AG08395 (cell line): ENCODE data around the gene MAGI1.

Source experiments
- DNase-seq: peaks from one replicate; pipeline ENCODE4 v3.0.0; 2012; ENCODE audit warnings: mixed read lengths, low spot score

The MAGI1 gene

GRCh38 chr3:65971293-65972252 is 67.1 kb downstream of the MAGI1 start:
- peak; percentile 10 for DNase-seq

GRCh38 chr3:65968996-65969395 is 69.7 kb downstream of the MAGI1 start:
- no peak for DNase-seq

DNA sequence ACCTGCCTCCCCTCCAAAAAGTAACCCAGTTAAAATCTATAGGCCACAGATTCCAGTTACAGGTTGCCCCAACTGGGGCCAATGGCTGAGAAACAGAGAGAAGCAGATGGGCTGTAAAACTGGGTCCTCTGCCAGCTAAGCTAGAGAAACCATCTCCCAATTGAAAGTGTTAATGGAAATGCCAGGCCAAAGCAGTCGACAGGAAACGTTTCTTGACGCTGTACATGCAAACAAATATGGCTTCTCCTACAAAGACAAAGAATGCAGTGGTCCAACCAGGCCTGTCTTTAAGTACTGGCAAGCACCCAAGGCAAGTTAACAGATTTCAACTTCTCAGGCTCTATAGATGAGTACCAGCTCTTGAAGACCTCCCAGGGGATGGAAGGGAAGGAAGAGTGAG is 71.3 kb downstream of the MAGI1 start:
- DNase-seq: no peak

- no peak for DNase-seq
Measured at GRCh38 chr3:65964838-65965237, 73.9 kb downstream of the MAGI1 start.

DNA sequence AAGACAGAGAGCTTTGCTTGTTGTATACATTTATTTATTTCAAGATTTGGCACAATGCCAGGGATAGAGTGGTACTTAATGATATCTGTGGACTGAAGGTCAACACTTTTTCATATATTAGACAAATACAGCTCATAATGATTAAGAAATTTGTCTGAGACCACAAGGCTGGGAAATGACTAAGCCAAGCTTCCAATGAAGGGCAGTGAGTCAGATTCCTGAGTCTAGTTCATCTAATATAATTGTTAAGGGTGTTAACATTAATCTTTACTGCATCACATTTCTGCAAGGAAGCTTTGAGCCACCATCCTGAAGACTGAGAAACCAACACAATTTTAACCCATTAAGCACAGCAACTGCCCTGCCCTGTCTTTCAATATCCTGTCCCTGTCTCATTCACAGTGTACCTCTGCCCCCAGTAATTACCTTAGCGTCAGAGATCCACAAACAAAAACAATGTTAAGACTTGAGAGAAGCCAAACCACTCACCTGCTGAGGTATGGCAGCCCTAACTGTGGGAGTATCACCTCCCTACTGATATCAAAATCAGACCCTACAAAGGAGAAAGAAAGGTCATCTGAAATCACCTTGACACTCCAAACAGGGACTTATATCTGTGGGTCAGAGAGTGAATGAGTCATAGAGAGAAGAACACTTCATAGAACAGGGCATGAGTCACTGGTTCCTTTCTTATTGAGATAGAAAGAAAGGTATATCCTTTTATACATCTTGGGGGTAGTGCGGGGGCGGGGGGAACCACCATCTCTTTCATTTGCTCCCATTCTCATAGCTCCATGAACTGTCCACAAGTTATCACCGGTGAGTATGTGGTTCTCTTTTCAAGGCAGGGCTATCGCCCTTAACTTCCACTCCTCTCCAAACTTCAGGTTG is 74.7 kb downstream of the MAGI1 start:
- DNase-seq: peak; percentile 84

GRCh38 chr3:65961733-65962132 is 77.0 kb downstream of the MAGI1 start:
- no peak for DNase-seq

- DNase-seq: no peak
Measured at GRCh38 chr3:65961128-65961527, 77.6 kb downstream of the MAGI1 start.

GRCh38 chr3:65960087-65960486 is 78.6 kb downstream of the MAGI1 start:
- no peak for DNase-seq

GRCh38 chr3:65958216-65958615 is 80.5 kb downstream of the MAGI1 start:
- no peak for DNase-seq

DNA sequence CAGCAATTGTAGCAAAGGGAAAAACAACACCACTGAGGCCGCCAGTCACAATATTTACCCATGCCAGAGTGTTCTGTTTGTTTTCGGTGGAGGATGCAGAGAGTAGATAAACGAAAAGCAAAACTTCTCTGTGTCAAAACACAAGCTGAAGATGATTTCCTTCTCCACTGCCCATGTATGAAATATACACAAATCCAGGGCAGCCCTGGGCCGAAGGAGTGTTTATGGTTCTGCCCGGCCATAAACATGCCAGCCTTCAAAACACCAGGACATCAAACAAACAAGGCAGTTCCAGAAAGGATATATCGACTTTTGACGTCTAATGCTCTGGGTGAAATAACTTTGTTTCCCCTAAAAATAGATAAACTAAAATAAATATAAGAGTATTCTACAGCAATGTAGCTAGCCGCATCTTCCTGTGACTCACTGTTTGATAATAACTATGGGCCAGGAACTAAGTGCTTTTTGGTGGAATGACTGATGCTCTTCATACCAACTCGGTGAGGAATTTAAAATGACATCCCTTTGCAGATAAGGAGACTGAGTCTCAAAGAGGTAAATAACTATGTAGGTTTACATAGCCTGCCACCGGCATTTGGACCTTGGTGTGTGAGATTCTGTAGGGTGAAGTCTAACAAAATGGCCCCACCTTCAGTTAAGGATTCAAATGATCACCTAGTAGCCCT is 82.8 kb downstream of the MAGI1 start:
- peak; percentile 41 for DNase-seq

GRCh38 chr3:65953881-65954733 is 84.6 kb downstream of the MAGI1 start:
- DNase-seq: no peak

DNA sequence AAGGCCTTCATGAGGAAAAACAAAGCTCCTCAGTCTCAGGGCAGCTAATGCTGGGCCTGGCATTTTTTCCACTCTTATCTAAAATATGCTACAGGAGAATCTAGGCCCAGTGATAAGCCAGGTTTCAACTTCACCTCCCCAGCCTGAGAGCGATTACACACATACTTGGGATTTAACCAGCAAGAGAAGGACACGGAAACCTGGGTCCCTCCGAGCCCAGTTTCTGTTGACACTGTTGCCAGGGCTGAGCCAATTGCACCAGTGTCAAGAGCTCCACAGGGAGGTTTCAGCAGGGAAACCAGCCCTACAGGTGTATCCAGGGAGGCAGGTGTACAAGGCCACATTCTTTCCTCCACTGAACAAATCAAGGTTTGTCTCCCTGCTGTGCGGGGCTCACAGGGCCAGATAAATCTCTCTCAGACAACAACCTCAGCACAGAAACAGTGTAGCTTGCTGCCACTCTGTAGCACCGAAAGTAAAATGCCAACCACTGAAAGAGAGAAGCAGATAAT is 85.4 kb downstream of the MAGI1 start:
- no peak for DNase-seq

DNA sequence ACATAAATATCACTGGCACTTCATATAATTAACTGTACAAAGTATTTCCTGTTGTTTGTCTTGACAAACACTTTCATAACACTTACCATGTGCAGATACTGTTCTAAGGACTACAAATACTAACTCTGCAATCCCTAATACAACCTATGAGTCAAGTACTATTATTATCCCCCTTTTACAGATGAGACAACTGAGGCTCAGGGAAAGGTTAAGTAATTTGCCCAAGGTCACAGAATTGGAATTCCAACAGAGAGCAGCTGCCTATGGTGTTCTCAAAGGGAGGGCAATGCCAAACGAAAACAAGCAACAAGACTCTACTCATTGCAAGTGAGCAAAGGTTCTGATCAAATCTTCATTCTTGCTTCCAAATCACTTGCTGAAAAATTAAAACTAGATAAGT is 85.9 kb downstream of the MAGI1 start:
- no peak for DNase-seq

DNA sequence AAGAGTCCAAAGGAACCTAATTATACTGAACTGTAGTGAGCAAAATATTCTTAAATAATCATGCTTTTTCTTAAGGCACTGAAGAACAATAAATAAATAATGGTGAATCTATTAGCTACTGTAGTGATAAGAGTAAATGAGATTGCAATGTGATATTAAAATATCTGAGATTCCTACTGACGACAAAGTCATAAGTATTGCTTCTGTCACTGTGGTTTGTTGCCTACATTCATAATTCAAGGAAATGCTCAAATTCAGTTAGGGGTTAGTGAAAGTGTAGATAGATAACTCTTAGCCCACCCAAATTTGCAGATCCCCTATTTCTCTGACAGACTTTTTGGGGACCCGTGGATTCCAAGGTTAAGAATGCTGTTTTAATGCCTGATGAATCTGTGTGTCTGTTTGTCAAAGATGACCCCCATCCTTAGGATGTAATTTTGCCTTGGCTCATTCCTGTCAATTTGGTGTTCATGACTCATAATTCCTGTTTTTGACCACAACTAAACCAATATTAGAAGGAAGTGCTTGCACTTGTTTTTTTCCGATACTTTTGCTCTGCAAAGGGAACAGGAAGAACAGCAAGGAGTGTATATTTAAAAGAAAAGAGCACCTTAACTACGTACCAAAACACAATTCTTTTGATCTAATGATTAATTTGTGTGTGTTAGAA is 86.7 kb downstream of the MAGI1 start:
- no peak for DNase-seq

GRCh38 chr3:65950340-65951326 is 88.1 kb downstream of the MAGI1 start:
- no peak for DNase-seq

GRCh38 chr3:65948841-65949573 is 89.7 kb downstream of the MAGI1 start:
- no peak for DNase-seq

DNA sequence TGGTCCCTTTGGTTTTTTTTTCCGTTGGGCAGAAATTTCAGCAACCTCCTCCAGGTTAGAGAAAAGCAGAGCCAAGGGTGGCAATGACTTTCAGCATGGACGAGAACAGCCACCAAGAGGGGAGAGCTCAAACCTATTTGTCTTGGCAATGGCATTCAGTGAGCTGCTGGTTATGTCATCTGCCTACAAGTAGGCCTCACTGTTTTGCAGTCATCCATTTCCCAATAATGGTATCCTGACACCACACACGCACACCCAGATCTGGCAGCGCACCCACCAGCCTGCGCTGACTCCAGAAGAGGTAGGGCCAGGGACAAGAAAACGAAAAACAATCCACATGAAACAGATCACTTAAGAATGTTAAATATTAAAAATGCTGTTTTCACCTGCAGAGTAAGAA is 92.3 kb downstream of the MAGI1 start:
- DNase-seq: no peak

GRCh38 chr3:65945953-65946352 is 92.8 kb downstream of the MAGI1 start:
- no peak for DNase-seq

DNA sequence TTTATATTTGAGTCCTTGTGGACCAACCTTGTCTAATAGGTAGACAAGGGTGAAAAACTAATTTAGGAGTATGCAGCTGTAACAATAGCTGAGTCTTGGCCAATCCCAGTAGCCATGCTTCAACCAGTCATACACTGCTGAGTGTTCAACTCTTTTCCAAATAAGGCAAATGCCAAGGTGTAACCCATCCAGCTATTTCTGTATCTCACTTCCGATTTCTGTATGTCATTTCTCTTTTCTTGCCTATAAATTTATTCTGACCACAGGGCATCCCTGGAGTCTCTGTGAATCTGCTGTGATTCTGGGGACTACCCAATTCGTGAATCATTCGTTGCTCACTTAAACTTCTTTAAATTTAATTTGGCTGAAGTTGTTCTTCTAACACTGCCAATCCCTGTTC is 93.2 kb downstream of the MAGI1 start:
- no peak for DNase-seq
